CD4-positive, alpha-beta T cell (primary cell): ENCODE results near the gene DCLK1. TPM values are rescaled to one million over a fixed set of nuclear protein-coding genes. Genes with fewer than 3 reads are reported as not detected.

ENCODE experiments used
- ATAC-seq: fragments of 200-7000 bp; cut with Tn5 transposase; one replicate; pipeline ENCODE4 v1.10.0; 2022; ENCODE audit warnings: mild to moderate bottlenecking; ENCODE audit not compliant: poor library complexity
- CTCF ChIA-PET: fragments of 350-600 bp; sonication (Branson Sonifier 250); formaldehyde crosslinking; loops from one replicate; lab custom pipeline; 2021; ENCODE audit warnings: antibody characterized with exemption, inconsistent platforms; lab: Charles Lee
- POLR2A ChIA-PET: fragments of 350-600 bp; sonication (Branson Sonifier 250); formaldehyde crosslinking; loops from one replicate; lab custom pipeline; 2021; ENCODE audit warnings: antibody characterized with exemption, inconsistent platforms; lab: Charles Lee
- DNase-seq, 14 experiments: peaks; one replicate each; pipeline ENCODE4 v3.0.0-alpha.2; 2013 to 2020; ENCODE audit warnings: mixed read lengths in 2 of 14
- H3K27ac ChIP-seq, 2 donors: one replicate each; pipeline versions ENCODE4 v1.5.1 to v1.7.0; 2013; ENCODE audit warnings: low read length in 2 of 2, low read depth in 1 of 2, mild to moderate bottlenecking in 1 of 2
- H3K27me3 ChIP-seq, 2 experiments: 1 replicate in 1 of 2; 2 replicates in 1 of 2; pipeline versions ENCODE4 v1.6.1 to v1.7.0; 2013; ENCODE audit warnings: low read length in 2 of 2, control low read depth in 1 of 2, mild to moderate bottlenecking in 1 of 2, moderate library complexity in 1 of 2; ENCODE audit not compliant: insufficient read depth in 2 of 2, control insufficient read depth in 1 of 2
- H3K36me3 ChIP-seq: one replicate; pipeline ENCODE4 v1.6.1; 2013; ENCODE audit warnings: low read length, control low read depth; ENCODE audit not compliant: insufficient read depth
- H3K4me1 ChIP-seq: one replicate; pipeline ENCODE4 v1.6.1; 2013; ENCODE audit warnings: low read length, control low read depth; ENCODE audit not compliant: insufficient read depth
- H3K4me3 ChIP-seq: one replicate; pipeline ENCODE4 v1.5.1; 2013; ENCODE audit warnings: mild to moderate bottlenecking, low read length, moderate library complexity
- H3K9me3 ChIP-seq, 2 experiments: 1 replicate in 1 of 2; 2 replicates in 1 of 2; pipeline versions ENCODE4 v1.6.1 to v1.7.0; 2013; ENCODE audit warnings: low read length in 2 of 2, mild to moderate bottlenecking in 2 of 2, control low read depth in 1 of 2, moderate library complexity in 1 of 2; ENCODE audit not compliant: control insufficient read depth in 1 of 2, insufficient read depth in 1 of 2
- H3K27ac Mint-ChIP-seq: one replicate; pipeline ENCODE4 v1.8.0; 2020; ENCODE audit warnings: mixed read lengths
- H3K27me3 Mint-ChIP-seq: one replicate; pipeline ENCODE4 v1.8.0; 2021; ENCODE audit warnings: mixed read lengths
- H3K36me3 Mint-ChIP-seq: one replicate; pipeline ENCODE4 v1.8.0; 2021; ENCODE audit warnings: low read depth, mixed read lengths
- H3K4me1 Mint-ChIP-seq: one replicate; pipeline ENCODE4 v1.8.0; 2021; ENCODE audit warnings: low read depth, mixed read lengths
- H3K4me3 Mint-ChIP-seq: one replicate; pipeline ENCODE4 v1.8.0; 2020; ENCODE audit warnings: mild to moderate bottlenecking, mixed read lengths
- H3K9me3 Mint-ChIP-seq: one replicate; pipeline ENCODE4 v1.8.0; 2020; ENCODE audit warnings: mixed read lengths
- intact Hi-C, 2 experiments: fragments of 100-400 bp; cut with DNase I in 1 of 2; cut with micrococcal nuclease in 1 of 2; formaldehyde crosslinking; loops; one replicate each; pipeline versions ENCODE4 v1.15.1 to v1.9.0; 2023 to 2025; cut with DNase I, micrococcal nuclease
- total RNA-seq, 174 experiments: library from RNA in 2 of 174; stranded (reverse) in 2 of 174; gene quantifications; one replicate each; pipeline ENCODE4 v1.2.3 and lab custom pipeline; 2021 to 2026
- TF ChIP-seq, protein P1 (sequence below): fragments of 200-600 bp; IDR thresholded peaks from one replicate; pipeline ENCODE4 v1.8.0; 2022; ENCODE audit warnings: antibody characterized with exemption, mild to moderate bottlenecking

DCLK1 gene
- total RNA-seq, 2 experiments from 2014 or later, result not detected

DNA sequence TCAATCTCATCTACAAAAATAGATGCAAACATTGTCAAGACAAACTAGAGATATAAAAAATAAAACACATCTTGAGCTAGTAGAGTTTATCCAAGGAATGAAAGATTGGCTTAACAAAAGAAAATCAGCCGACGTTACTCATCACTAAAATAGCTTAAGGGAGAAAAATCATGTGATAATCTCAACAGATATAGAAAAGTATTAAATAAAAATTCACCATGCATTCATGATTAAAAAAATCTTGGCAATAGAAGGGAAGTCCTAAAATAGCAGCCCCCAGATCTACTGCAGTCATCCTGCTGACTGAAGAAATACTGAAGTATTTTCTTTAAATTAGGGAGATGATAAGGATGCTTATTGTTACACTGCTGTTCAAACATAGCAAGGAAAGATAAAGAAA lies 12.6 kb upstream of the DCLK1 start:
- Histone ChIP-seq H3K9me3 (no peaks in the 10 kb centered on the region), H3K27ac (no peak overlapping the region), H3K4me1 (no peaks in the 10 kb centered on the region), H3K4me3 (no peak overlapping the region), H3K36me3 (no peaks in the 10 kb centered on the region), H3K27me3 (no peaks in the 10 kb centered on the region)
- Mint-ChIP-seq H3K4me1 (no peaks in the 10 kb centered on the region), H3K9me3 (peaks cover 4% of the 10 kb centered on the region), H3K4me3 (no peak overlapping the region), H3K36me3 (no peaks in the 10 kb centered on the region), H3K27me3 (peaks cover 4% of the 10 kb centered on the region), H3K27ac (no peak overlapping the region)
- ChIA-PET POLR2A (no interaction called here), CTCF (no interaction called here)
- no peak for DNase-seq
- no peak for ATAC-seq
- TF ChIP-seq, protein P1, sequence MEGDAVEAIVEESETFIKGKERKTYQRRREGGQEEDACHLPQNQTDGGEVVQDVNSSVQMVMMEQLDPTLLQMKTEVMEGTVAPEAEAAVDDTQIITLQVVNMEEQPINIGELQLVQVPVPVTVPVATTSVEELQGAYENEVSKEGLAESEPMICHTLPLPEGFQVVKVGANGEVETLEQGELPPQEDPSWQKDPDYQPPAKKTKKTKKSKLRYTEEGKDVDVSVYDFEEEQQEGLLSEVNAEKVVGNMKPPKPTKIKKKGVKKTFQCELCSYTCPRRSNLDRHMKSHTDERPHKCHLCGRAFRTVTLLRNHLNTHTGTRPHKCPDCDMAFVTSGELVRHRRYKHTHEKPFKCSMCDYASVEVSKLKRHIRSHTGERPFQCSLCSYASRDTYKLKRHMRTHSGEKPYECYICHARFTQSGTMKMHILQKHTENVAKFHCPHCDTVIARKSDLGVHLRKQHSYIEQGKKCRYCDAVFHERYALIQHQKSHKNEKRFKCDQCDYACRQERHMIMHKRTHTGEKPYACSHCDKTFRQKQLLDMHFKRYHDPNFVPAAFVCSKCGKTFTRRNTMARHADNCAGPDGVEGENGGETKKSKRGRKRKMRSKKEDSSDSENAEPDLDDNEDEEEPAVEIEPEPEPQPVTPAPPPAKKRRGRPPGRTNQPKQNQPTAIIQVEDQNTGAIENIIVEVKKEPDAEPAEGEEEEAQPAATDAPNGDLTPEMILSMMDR, result no peak
- intact Hi-C loops, result no loop called here

DNA sequence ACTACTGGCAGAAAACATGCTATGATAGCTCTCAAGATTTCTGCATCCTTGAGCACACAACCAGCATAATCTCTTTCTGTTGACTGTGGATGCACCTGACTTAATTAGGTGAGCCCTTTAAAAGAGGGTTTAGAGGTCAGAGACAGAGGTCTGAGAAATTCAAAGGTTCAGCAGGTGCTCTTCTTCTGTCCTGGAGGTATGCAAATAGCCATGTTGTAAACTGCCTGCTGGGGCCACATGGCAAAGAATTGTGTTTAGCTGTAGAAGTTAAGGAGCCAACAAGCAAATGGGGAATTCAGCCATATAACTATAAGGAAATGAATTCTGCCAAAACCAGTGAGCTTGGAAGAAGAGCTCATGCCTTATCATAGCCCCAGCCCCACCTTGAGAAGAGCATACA lies 11.6 kb upstream of the DCLK1 start:
- TF ChIP-seq, protein P1, result no peak

DNA sequence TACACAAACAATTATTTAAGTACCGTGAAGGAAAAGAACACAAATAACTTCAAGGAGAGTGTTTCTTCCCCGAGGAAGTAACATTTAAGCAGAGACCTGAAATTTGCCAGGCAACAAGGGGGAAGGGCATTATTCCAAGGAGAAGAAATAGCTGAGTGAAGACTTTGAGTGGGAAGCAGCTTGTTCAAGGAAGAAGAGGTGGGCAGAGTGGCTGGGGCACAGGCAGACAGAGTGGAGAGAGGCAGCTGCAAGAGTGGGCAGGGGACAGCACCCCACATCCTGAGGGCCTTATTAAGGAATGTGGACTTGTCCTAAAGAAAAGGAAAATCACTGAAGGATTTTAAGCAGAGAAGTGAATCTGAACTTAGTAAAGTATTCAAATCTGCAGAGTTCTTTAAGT lies 4.7 kb upstream of the DCLK1 start:
- CTCF ChIA-PET, result no interaction called here
- Histone ChIP-seq H3K4me3 (no peak overlapping the region), H3K4me1 (no peaks in the 10 kb centered on the region), H3K9me3 (peaks cover 0 to 4% of the 10 kb centered on the region in 2 experiments), H3K36me3 (no peaks in the 10 kb centered on the region), H3K27ac (no peak overlapping the region), H3K27me3 (peaks cover 11 to 21% of the 10 kb centered on the region in 2 experiments)
- ATAC-seq (no peak), DNase-seq (no peak)
- H3K36me3 Mint-ChIP-seq, result no peaks in the 10 kb centered on the region
- TF ChIP-seq, protein P1, result no peak
- intact Hi-C loops, result no loop called here
- H3K27me3 Mint-ChIP-seq, result peaks cover 47% of the 10 kb centered on the region
- POLR2A ChIA-PET, result no interaction called here
- H3K4me3 Mint-ChIP-seq, result no peak overlapping the region
- peaks cover 3% of the 10 kb centered on the region for H3K9me3 Mint-ChIP-seq
- no peak overlapping the region for H3K27ac Mint-ChIP-seq
- no peaks in the 10 kb centered on the region for H3K4me1 Mint-ChIP-seq

More for the DNA sequence above, 11.6 kb upstream of the DCLK1 start:
- Histone ChIP-seq H3K4me3 (no peak overlapping the region), H3K4me1 (no peaks in the 10 kb centered on the region), H3K27ac (no peak overlapping the region), H3K9me3 (no peaks in the 10 kb centered on the region), H3K36me3 (no peaks in the 10 kb centered on the region), H3K27me3 (no peaks in the 10 kb centered on the region)
- peaks cover 3% of the 10 kb centered on the region for H3K9me3 Mint-ChIP-seq
- no peaks in the 10 kb centered on the region for H3K36me3 Mint-ChIP-seq
- H3K27ac Mint-ChIP-seq, result no peak overlapping the region
- peaks cover 9% of the 10 kb centered on the region for H3K27me3 Mint-ChIP-seq
- ChIA-PET POLR2A (no interaction called here), CTCF (interaction anchor here (0.6 kb wide), 1 partner anchor 193 kb away, joined by 4 read pairs; no protein-coding TSS in a partner anchor)
- no peaks in the 10 kb centered on the region for H3K4me1 Mint-ChIP-seq
- intact Hi-C loops, result no loop called here
- no peak overlapping the region for H3K4me3 Mint-ChIP-seq
- no peak for DNase-seq
- ATAC-seq, result no peak
